Mesothelial cell of epicardium (in vitro differentiated cells): ENCODE results near the gene SETD4. TPM values are rescaled to one million over a fixed set of nuclear protein-coding genes. Genes with fewer than 3 reads are reported as not detected.

Experiments used
- DNase-seq, 2 experiments: peaks; one replicate each; pipeline ENCODE4 v3.0.0; 2021; ENCODE audit warnings: low spot score in 2 of 2; ENCODE audit not compliant: unreplicated experiment in 2 of 2
- H3K27ac Mint-ChIP-seq: 2 replicates; pipeline ENCODE4 v1.8.0; 2021; ENCODE audit warnings: mixed read lengths
- H3K27me3 Mint-ChIP-seq: 2 replicates; pipeline ENCODE4 v1.8.0; 2021; ENCODE audit warnings: low read depth, mixed read lengths
- H3K36me3 Mint-ChIP-seq: 2 replicates; pipeline ENCODE4 v1.8.0; 2021; ENCODE audit warnings: mixed read lengths
- H3K4me1 Mint-ChIP-seq: 2 replicates; pipeline ENCODE4 v1.8.0; 2021; ENCODE audit warnings: mixed read lengths
- H3K4me3 Mint-ChIP-seq: 2 replicates; pipeline ENCODE4 v1.8.0; 2021; ENCODE audit warnings: mild to moderate bottlenecking, moderate library complexity, mixed read lengths
- H3K9me3 Mint-ChIP-seq: 2 replicates; pipeline ENCODE4 v1.8.0; 2021; ENCODE audit warnings: mixed read lengths
- CTCF ChIP-seq: fragments of 200-600 bp; sonication (generic); IDR thresholded peaks from one replicate; pipeline ENCODE4 v1.5.0; 2021; ENCODE audit warnings: antibody characterized with exemption; ENCODE audit not compliant: unreplicated experiment
- total RNA-seq: library from RNA; stranded (reverse); gene quantifications from 3 replicates; pipeline ENCODE4 v1.2.1, GENCODE V29; 2021

Gene SETD4
- total RNA-seq, 1 donor from 2014 or later: 29.7 TPM

GRCh38 chr21:36070999-36071398, 10.7 kb upstream of the SETD4 start:
- Mint-ChIP-seq H3K36me3 (peaks cover 10% of the 10 kb centered on the region), H3K4me3 (peak overlapping the region; percentile 13), H3K9me3 (peaks cover 13% of the 10 kb centered on the region), H3K27ac (no peak overlapping the region), H3K27me3 (peaks cover 4% of the 10 kb centered on the region), H3K4me1 (peaks cover 4% of the 10 kb centered on the region)
- no peak for TF ChIP-seq CTCF
- no peak for DNase-seq

- peaks cover 13% of the 10 kb centered on the region for H3K9me3 Mint-ChIP-seq
- peak; percentile 45 to 62 for DNase-seq
- peak within 1 kb of the TSS; percentile 12 for H3K27ac Mint-ChIP-seq
- peaks cover 4% of the 10 kb centered on the region for H3K4me1 Mint-ChIP-seq
- peaks cover 10% of the 10 kb centered on the region for H3K36me3 Mint-ChIP-seq
- no peak for TF ChIP-seq CTCF
- H3K4me3 Mint-ChIP-seq: peak within 1 kb of the TSS; percentile 74
- peaks cover 1% of the 10 kb centered on the region for H3K27me3 Mint-ChIP-seq
These were observed 9.6 kb upstream of the SETD4 start, which contains the start of gene CBR1 for GRCh38 chr21:36069713-36070583. Gene CBR1 (plus strand): TSS chr21:36070024. CDS start chr21:36070116, 92 bp downstream.

GRCh38 chr21:36068748-36069398, 8.5 kb upstream of the SETD4 start:
- Mint-ChIP-seq H3K4me3 (no peak overlapping the region), H3K27ac (no peak overlapping the region), H3K36me3 (peaks cover 10% of the 10 kb centered on the region)

DNA sequence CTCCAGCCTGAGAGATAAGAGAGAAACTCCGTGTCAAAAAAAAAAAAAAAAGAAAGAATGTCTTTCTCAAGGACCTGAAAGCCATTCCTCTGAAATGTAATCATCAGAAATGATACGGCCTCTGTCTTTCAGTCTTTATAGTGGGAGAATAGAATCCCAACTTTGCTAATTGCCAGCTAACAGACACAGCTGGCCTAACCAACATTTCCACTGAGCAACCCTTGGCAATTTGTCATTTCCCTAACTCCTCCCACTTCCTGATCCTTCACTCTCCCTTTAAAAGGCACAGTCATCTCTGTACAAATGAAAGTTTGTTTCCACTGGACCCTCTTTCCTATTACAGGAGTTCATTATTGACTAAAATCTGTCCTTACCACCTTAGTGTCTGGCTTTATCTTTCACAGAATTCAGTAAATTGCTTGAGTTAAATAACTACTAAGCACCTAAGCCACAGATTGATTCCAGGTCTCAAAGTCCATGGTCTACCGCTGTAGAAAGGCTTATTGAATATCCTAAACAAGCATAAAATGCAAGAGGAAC, 5.2 kb upstream of the SETD4 start:
- Mint-ChIP-seq H3K9me3 (peaks cover 13% of the 10 kb centered on the region), H3K4me1 (no peaks in the 10 kb centered on the region), H3K4me3 (no peak overlapping the region), H3K36me3 (peaks cover 6% of the 10 kb centered on the region), H3K27me3 (peaks cover 1% of the 10 kb centered on the region), H3K27ac (no peak overlapping the region)
- no peak for DNase-seq
- no peak for TF ChIP-seq CTCF

More at GRCh38 chr21:36068748-36069398, 8.5 kb upstream of the SETD4 start:
- peaks cover 4% of the 10 kb centered on the region for H3K4me1 Mint-ChIP-seq
- H3K27me3 Mint-ChIP-seq: peaks cover 1% of the 10 kb centered on the region
- TF ChIP-seq CTCF: no peak
- no peak for DNase-seq
- H3K9me3 Mint-ChIP-seq: peaks cover 13% of the 10 kb centered on the region

GRCh38 chr21:36064085-36064460, 3.7 kb upstream of the SETD4 start:
- peaks cover 8% of the 10 kb centered on the region for H3K9me3 Mint-ChIP-seq
- DNase-seq: no peak
- H3K27ac Mint-ChIP-seq: no peak overlapping the region
- H3K27me3 Mint-ChIP-seq: peaks cover 1% of the 10 kb centered on the region
- no peak overlapping the region for H3K4me3 Mint-ChIP-seq
- H3K36me3 Mint-ChIP-seq: peaks cover 4% of the 10 kb centered on the region
- TF ChIP-seq CTCF: no peak
- peaks cover 2% of the 10 kb centered on the region for H3K4me1 Mint-ChIP-seq
